ENCODE data around the gene AXIN1. TPM values are rescaled to one million over a fixed set of nuclear protein-coding genes. Genes with fewer than 3 reads are reported as not detected.
"Not testable (repeated sequence)": the region's sequence is repeated elsewhere in the genome, so short reads cannot be mapped to it uniquely, and the experiment has no call there.

The AXIN1 gene
- total RNA-seq, 2 donors from 2014 or later = 32.8 to 38.4 TPM

DNA sequence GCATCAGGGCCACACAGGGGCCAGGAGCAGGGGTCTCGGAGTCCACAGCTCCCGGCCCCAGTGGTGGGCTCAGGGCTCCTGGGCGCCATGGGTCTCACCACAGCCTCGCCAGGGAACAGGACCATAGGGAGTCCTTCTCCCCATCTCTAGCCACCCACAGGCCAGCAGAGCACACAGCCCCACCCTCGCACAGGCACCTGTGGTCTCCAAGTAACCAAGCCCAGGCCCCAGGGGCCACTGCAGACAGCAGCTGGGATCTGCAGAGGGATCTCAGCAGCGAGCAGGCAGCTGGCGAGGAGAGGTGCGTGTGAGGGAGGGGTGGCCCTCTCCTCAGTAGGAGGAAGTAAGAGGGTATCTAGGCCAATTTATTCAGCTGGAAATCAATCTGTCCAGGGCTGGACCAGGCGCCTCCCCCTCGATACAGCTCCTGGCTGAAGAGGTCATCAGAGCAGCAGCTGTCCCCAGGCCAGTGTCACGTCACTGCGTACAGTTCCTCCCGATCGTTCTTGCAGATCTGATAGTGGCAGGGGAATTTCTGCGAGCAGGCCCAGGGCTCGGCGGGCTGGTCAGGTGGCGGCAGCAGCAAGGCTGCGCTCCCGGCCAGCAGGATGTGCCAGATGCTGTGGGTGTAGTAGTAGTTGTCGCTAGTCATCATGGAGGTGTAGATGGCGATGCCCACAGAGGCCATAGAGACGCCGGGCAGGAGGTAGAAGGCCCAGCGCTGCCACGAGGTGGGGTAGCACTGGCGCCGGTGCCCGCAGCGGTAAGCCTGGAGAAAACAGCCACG lies 19.2 kb upstream of the AXIN1 start:
- ATAC-seq (no peak), DNase-seq (peak in 1 of 2 donors; percentile 26)
- intact Hi-C loops (cut with DNase I, micrococcal nuclease) = no loop called here

DNA sequence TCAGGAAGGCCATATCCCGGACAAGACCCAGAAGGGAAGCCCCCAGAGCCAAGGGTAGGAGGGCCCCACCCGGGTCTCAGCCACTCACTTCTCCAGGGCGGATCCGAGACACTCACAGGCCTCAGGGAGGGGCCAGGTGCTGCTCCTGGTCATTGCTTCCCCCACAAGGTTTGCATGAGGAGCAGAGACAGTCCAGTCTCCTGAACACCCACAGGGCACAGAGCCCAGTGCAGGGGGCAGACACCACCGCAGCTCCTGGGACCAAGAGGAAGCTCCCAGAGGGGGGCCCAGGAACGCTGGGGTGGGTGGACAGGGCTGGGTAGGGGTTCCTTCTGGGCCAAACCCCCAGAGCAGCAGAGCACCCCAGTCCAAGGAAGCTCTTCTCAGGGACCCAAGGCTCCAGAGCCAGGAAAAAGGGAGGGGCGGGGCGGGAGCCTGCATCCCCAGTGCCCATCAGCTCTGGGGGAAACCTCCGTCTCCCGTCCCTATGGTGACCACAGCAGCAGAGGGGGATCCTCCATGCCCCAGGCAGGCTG lies 18.5 kb upstream of the AXIN1 start:
- ATAC-seq = peak; percentile 20
- peak in 1 of 2 donors; percentile 19 for DNase-seq
- intact Hi-C loops (cut with DNase I, micrococcal nuclease) = no loop called here

DNA sequence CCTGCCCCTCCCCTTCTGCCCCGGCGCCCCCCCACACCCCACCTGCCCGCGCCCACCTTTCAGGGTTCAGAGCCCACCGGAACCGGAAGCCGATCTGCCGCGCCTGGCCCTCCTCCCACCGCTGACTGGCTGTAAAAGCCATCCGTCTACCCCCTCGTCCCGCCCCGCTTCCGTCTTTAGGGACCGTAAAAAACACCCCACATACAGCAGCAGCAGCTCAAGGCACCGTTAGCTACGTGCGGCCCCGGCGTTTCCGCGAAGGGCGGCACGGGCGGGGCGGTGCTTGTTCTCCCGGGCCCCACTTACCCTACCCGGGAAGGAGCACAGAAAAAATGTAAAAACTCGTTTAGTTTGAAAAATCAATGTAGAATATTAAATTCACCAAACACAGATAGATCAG lies 17.9 kb upstream of the AXIN1 start, which contains the start of gene MRPL28:
MRPL28 (minus strand) TSS at position 96 of the 400 bp plus-strand sequence. CDS start 320 bp downstream, outside the sequence.
- peak; percentile 95 to 96 for DNase-seq
- peak; percentile 92 for ATAC-seq
- intact Hi-C loops (cut with DNase I, micrococcal nuclease) = no loop called here

DNA sequence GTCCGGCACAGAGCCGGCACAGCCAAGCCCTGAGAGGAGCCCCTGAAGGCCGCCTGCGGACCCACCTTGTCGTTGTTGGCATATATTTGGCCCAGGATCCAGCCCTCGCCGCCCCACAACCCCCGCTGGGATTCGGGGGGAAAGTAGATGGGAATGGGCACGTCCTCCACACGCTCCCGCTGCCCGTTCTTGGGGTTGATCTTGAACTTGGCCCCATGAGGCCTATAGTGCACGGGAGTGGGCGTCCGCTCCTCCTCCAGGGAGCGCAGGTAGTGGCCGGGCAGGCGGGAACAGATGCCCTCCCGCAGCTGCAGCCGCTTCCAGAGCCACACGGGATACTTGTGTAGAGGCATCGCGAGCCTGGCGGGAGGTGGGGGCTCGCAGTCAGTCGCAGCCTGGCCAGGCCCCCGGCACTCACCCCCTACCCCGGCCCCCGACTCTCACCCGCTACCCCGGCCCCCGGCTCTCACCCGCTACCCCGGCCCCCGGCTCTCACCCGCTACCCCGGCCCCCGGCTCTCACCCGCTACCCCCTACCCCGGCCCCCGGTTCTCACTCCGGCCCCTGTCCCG lies 17.4 kb upstream of the AXIN1 start:
- peak; percentile 55 for ATAC-seq
- intact Hi-C loops (cut with DNase I, micrococcal nuclease) = no loop called here
- no peak for DNase-seq

DNA sequence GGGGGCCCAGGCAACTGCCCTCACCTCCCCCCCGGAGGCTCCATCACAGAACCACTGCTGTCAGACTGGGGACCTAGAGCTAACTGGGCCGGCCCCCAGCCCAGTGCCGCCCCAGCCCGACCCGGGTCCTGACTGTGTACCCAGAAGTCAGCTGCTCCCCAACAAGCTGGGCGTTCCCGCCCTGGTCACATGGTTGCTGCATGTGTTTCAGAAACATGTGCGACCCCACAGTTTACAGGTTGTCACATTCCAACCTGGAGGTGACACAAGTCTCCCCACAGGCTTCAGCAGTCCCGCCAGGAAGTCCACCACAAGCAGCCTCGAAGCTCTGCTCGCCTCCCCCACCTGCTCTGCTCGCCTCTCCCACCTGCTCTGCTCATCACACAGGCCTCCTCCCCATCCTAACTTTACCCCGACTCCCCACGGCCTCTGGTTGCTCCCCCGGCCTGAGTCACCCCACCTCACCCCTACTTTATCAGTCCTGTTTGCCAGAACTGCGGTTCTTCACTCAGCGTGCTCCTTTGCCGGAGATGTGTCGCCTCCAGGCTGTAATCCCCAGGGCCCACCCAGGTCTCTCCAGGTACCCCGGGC lies 16.8 kb upstream of the AXIN1 start:
- no peak for DNase-seq
- ATAC-seq = no peak
- intact Hi-C loops (cut with DNase I, micrococcal nuclease) = no loop called here

DNA sequence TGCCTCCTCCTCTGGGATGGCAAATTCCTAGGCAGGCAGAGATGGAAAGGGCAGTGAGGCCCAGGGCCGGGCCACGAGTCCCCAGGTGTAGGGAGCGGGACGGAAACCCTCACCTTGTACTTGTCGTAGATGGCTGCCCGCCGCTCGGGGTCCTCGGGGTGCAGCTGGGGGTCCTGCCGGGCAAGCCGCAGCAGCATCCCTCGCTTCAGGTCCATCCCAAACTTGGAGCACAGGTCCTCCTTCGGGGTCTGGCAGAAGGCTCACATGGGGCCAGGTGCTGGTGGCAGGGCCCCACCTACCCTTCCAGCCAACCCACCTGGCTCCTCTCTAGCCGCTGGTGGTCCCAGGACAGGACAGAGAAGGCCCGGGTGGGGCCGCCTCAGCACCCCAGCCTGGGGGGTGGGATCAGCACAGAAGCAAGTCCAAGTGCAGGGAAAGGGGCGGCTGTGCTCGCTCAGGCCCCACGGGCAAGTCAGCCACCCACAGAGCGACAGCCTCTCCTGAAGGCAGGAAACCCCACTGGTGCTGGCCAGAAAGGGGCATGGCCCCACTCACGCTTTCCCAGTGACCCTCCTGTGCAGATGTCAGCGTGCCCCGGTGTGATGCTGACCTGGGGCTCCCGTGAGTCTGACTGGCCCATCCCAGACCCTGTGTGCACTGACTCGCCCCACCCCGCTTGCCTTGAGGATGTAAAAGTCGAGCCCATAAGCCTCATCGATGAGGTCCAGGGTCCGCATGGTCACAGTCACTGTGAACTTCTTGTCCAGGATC lies 16.1 kb upstream of the AXIN1 start:
- intact Hi-C loops (cut with DNase I, micrococcal nuclease) = no loop called here
- ATAC-seq (no peak), DNase-seq (no peak)

DNA sequence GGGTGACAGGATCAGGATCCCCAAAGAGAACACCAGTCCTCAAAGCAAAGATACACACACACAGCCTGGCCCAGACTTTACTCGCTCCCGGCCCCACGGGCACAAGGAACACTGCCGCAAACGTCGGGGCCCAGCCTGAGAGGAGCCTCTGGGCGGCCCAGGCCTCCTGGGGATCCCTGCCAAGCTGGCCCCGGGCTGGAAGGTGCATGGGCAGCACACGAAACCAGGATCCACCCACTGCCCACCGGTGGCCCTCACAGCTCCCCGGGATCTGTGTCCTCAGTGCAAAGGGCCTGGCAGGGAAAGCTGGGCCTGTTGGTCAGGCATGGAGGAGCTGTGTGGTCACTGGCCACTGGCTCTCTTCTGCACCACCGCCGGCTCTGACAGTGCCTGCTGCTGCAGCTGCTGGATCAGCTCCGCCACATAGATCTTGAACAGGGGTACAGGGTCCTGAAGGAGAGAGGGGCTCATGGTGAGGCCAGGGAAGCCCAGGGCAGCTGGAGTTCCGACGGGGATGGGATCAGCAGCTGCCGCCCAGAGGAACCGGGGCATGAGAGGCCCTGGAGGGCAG lies 14.9 kb upstream of the AXIN1 start:
- ATAC-seq = no peak
- DNase-seq = no peak
- intact Hi-C loops (cut with DNase I, micrococcal nuclease) = no loop called here

DNA sequence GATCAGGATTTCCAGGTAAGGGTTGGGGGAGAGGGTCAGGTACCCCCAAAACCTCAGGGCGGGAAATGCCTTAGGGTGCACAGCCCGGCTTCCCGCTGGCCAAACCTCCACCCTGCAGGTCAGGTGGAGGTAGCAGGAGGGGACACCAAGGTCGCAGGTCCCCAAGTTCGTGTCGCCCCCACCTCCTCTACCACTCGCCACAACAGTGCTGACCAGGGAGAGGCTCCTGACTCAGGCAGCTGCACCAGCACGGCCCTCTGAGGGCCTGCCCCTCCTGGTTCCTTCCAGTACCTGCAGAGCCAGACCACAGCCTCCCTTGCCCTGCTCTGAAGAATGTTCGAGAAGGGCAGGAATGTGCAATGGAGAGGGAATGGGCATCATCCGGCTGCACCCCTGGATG lies 14.0 kb upstream of the AXIN1 start:
- ATAC-seq (no peak), DNase-seq (no peak)
- intact Hi-C loops (cut with DNase I, micrococcal nuclease) = no loop called here

DNA sequence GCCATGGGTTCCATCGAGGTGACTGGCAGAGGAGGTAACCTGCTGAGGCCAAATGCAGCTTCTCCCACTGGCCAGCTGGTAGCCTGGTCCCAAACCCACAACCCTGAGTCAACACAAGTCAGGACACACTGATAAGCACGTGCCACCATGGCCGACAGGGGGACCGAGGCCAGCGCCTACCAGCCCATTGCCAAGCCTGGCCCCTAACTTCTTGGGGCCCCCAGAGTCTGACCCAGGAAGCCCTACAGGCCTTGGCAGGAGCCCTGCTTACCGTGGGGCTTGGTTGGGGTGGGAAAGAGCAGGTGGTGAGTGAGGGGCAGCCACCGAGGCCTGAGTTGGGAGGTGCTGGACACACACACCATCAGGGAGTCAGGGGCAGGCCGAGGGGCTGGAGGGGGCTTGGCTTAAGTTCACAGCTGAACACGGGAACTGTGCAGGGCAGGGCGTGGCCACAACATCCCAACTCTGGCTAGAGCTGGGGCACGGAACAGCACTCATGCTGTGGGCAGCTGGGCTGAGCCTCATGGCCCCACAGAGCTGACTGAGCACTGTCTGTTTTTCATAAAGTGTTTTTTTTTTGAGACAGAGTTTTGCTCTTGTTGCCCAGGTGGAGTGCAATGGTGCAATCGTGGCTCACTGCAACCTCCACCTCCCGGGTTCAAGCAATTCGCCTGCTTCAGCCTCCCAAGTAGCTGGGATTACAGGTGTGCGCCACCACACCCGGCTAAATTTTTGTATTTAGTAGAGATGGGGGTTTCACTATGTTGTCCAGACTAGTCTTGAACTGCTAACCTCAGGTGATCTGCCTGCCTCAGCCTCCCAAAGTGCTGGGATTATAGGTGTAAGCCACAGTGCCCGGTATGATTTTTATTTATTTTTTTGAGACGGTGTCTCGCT lies 12.3 kb upstream of the AXIN1 start:
- DNase-seq (no peak), ATAC-seq (no peak)
- intact Hi-C loops (cut with DNase I, micrococcal nuclease) = no loop called here

DNA sequence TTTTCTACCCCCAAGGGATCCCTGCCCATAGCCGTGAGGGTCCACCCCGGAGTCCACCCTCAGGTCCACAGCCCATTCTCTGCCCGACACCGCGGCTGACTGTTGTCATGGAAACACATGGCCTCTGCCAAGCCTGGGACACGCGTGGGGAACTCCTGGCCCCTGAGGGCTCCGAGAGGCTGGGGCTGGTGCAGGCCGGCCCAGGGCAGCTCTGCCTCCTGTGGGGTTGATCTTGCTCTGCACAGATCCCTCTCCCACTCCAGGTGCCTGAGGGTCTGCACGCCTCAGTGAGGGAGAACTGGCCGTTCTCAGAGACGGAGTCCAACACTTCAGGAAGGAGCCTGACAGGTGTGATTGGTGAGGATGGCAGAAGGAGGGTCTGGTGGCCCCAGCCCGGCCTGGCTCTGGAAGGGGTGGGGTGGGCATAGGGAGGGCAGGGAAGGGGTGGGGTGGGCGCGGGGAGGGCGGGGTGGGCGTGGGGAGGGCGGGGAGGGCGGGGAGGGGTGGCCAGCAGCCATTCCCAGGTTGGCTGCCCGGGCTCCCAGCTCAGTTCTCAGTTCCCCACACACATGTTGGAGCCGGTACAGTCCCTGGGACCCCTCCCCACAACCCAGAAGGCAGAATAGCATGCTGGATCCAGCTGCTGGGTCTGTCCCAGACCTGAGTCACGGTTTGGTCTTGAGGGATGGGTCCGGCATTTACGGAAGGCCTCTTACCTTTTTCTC lies 11.4 kb upstream of the AXIN1 start:
- intact Hi-C loops (cut with DNase I, micrococcal nuclease) = no loop called here
- ATAC-seq (no peak), DNase-seq (no peak)

DNA sequence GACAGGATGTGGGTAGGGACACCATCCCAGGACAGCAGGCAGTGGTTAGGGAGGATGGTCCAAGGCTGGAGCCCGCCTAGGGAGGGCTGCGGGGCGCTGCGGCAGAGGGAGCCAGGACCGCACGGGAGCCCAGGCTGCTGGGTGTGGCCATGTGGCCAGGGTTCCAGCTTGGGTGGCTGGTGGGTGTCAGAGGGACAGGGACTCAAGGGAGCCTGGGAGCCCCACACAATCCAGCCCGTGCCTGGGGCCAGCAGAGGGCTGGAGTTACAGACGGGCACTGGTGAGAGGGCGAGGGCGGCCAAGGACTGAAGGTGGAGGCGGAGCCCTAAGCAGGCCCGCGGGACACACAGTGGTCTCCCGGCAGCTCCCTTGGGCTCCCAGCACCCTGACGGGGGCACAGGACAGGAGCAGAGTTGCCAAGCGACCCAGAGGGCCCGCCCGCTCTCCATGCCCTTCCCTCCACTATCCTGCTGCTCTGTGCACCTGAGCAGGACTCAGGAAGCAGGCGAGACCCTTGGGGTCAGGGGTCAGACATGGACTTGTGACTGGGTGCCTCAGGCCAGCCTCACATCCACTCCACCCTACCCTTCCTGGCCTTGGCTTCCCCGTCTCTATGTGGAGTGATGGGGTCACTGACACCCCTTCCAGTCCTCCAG lies 10.7 kb upstream of the AXIN1 start:
- intact Hi-C loops (cut with DNase I, micrococcal nuclease) = no loop called here
- DNase-seq (no peak), ATAC-seq (no peak)

DNA sequence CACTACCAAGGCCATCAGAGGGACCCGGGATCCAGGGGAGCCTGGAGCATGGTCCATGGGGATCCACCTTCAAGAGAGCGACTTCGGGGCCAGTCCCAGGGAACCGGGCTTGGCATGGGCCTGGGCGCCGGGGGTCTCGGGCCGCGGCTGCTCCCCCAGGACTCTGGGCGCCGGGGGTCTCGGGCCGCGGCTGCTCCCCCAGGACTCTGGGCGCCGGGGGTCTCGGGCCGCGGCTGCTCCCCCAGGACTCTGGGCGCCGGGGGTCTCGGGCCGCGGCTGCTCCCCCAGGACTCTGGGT lies 10.1 kb upstream of the AXIN1 start:
- DNase-seq; ATAC-seq; intact Hi-C loops (cut with DNase I, micrococcal nuclease): not testable (repeated sequence)

DNA sequence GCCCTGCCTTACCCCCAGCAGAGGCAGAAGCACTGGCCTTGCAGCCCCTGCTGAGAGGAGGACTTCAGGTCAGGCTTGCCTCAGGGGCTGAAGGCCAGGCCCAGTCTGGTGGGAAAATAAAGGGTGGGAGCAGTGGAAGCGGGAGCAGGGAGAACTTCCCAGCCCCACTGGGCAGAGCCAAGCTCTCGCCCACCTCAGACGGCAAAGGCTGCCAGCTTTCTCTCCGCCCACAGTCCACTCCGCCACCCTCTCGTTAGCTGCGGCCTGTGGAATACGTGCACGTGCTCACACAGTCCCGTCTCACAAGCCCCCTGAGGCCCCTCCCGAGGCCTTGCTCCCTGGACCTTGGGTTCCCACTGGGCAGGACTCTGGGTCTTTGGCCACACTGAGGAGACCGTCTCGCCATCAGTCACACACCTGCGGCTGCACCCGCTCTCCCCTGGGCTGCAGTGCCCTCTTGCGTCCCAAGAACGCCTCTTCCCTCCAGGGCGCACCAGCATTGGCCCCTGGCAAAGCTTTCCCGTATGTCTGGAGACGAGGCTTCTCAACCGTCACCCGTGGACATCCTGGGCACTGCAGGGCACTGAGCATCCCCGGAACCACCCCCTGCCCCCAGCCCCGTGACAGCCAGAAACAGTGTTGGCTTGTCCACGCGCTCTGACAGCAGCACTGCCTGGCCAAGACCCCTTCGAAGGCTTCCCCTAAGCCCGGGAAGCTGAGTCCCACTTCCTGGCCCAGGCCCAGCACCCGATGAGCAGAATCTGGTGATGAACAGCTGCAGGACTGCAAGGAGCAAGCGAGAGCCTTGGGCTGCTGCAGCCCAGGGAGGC lies 9.6 kb upstream of the AXIN1 start:
- intact Hi-C loops (cut with DNase I, micrococcal nuclease) = no loop called here
- DNase-seq = peak; percentile 72 to 85
- peak; percentile 93 for ATAC-seq

DNA sequence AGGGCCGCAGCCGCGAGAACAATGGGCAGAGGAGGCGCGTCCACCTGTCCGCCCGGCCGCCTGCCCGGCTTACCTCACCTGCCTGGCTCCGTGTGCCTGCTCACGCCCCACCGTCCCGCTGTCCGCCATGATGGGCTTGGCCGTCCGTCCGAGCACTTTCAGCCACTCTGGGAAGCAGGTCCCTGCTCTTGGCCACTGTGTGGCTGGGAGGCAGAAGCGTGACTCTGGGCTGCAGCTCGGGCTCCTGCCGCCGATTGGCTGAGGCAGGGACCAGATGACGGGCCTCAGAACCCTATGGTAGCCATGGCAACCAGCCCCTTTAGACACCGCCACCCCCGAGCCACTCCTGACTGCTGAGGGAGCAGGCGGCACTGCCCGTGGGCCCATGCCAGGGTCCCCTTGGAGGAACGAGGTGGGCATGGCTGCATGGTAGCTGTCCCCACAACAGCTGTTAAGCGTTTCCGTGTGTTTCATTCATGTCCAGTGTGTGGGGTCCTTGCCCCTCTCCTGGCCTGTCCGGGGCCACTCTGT lies 8.9 kb upstream of the AXIN1 start:
- intact Hi-C loops (cut with DNase I, micrococcal nuclease) = no loop called here
- DNase-seq (no peak), ATAC-seq (no peak)

DNA sequence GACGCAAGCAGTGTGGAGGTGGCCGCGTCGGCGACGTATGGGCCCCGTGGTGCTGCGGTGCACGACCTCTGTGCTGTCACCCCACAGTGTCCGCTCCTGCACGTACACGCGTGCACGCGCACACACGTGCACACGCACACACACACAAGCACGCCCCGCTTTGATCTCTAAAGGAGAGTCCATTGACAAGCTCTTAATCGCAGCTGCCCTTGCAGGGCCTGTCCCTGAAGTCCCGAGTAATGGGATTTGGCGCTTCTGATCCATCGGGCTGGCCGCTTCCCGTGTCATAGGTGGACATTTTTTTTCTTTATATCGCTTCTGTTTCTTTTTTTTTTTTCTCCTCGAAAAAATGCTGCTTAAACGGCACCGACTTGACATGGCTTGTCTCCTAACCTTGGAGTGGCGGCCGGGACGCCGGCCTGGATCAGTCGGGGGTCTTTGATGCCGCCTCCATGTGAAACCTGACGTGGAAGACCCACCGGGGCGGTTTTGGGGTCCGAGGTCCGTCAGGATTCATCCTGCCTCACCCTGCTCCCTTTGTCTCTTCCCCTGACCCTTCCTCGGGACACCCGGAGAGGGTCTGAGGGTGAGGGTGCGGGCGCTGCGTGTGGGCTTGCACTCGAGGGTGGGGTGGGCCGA lies 8.3 kb upstream of the AXIN1 start:
- intact Hi-C loops (cut with DNase I, micrococcal nuclease) = no loop called here
- DNase-seq = no peak

More for the DNA sequence above, 8.3 kb upstream of the AXIN1 start:
- ATAC-seq = no peak

All from left colon (tissue), 2 donors.